ENCODE results near the gene ATP8B4. TPM values are rescaled to one million over a fixed set of nuclear protein-coding genes. Genes with fewer than 3 reads are reported as not detected.

The ATP8B4 gene
- total RNA-seq, 1 experiment from 2014 or later, result not detected

GRCh38 chr15:50128266-50128665, 9.2 kb upstream of the ATP8B4 start:
- Histone ChIP-seq H4K20me1 (ENCODE audit: low read length) (no peaks in the 10 kb centered on the region), H3K4me2 (ENCODE audit: low read length) (no peak overlapping the region), H3F3A (ENCODE audit: low read length, unreplicated experiment) (no peaks in the 10 kb centered on the region), H3K27me3 (ENCODE audit: low read length) (no peaks in the 10 kb centered on the region), H3K79me2 (ENCODE audit: low read length) (no peaks in the 10 kb centered on the region), H3K4me1 (ENCODE audit: insufficient read depth, low read length) (no peaks in the 10 kb centered on the region), H3K9me3 (ENCODE audit: low read length) (no peaks in the 10 kb centered on the region), H3K9ac (ENCODE audit: low read length) (no peak overlapping the region), H3K4me3 (ENCODE audit: low read length) (no peak overlapping the region), H3K27ac (ENCODE audit: low read length) (no peak overlapping the region), H3K9me2 (replicated peaks; ENCODE audit: low read length) (no peaks in the 10 kb centered on the region), H2AFZ (ENCODE audit: low read length) (no peak overlapping the region), H3K36me3 (ENCODE audit: low read depth, low read length) (no peaks in the 10 kb centered on the region)
- POLR2A ChIA-PET (ENCODE audit: unreplicated experiment), result no interaction called here
- BruUV-seq (replicated peaks), result no TSS peak
- CTCF ChIA-PET, result no interaction called here
- intact Hi-C loops (cut with micrococcal nuclease), result no loop called here
- ATAC-seq (no peak), DNase-seq (no peak)
- no peak for TF ChIP-seq CTCF (conservative IDR thresholded peaks at IDR 0.05; ENCODE audit: low read depth, low read length)

- Histone ChIP-seq H3K9ac (ENCODE audit: low read length) (no peak overlapping the region), H3K79me2 (ENCODE audit: low read length) (no peaks in the 10 kb centered on the region), H3K9me3 (ENCODE audit: low read length) (no peaks in the 10 kb centered on the region), H3K36me3 (ENCODE audit: low read depth, low read length) (no peaks in the 10 kb centered on the region), H3K9me2 (replicated peaks; ENCODE audit: low read length) (no peaks in the 10 kb centered on the region), H2AFZ (ENCODE audit: low read length) (no peak overlapping the region), H3K27ac (ENCODE audit: low read length) (no peak overlapping the region), H4K20me1 (ENCODE audit: low read length) (no peaks in the 10 kb centered on the region), H3K4me1 (ENCODE audit: insufficient read depth, low read length) (no peaks in the 10 kb centered on the region), H3F3A (ENCODE audit: low read length, unreplicated experiment) (no peaks in the 10 kb centered on the region), H3K4me2 (ENCODE audit: low read length) (no peak overlapping the region), H3K27me3 (ENCODE audit: low read length) (no peaks in the 10 kb centered on the region), H3K4me3 (ENCODE audit: low read length) (no peak overlapping the region)
- ATAC-seq (no peak), DNase-seq (no peak)
- ChIA-PET POLR2A (ENCODE audit: unreplicated experiment) (no interaction called here), CTCF (no interaction called here)
- intact Hi-C loops (cut with micrococcal nuclease), result no loop called here
- no peak for TF ChIP-seq CTCF (conservative IDR thresholded peaks at IDR 0.05; ENCODE audit: low read depth, low read length)
- TF ChIP-seq EZH2 (IDR thresholded peaks at IDR 0.05; ENCODE audit: low read length, unreplicated experiment), result no peak
- TF ChIP-seq EZH2phosphoT487 (IDR thresholded peaks at IDR 0.05; ENCODE audit: borderline replicate concordance, low read length), result no peak
- BruUV-seq (replicated peaks), result no TSS peak
These were observed 8.3 kb upstream of the ATP8B4 start for GRCh38 chr15:50127255-50127777.

DNA sequence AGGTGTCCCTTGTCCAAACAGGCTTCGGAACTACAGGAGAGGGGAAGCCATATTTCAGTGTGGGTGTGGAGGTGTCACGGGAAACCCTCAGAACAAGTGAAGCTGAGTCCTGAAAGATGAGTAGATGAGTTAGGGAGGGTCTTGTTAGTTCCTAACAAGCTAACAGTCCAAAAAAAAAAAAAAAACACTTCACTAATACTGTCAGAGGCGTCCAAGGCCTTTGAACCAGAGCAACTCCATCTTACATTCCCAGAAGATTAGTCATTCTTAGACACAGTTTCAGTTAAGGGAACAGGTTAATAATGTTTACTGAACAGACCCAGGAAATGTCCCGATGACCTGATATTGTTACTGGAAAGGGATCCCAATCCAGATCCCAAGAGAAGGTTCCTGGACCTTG, 7.0 kb upstream of the ATP8B4 start:
- TF ChIP-seq EZH2phosphoT487 (IDR thresholded peaks at IDR 0.05; ENCODE audit: borderline replicate concordance, low read length) (no peak), EZH2 (IDR thresholded peaks at IDR 0.05; ENCODE audit: low read length, unreplicated experiment) (no peak), CTCF (conservative IDR thresholded peaks at IDR 0.05; ENCODE audit: low read depth, low read length) (no peak)
- H3K36me3 ChIP-seq (ENCODE audit: low read depth, low read length), result no peaks in the 10 kb centered on the region
- no peaks in the 10 kb centered on the region for H3K9me2 ChIP-seq (replicated peaks; ENCODE audit: low read length)
- H3K4me1 ChIP-seq (ENCODE audit: insufficient read depth, low read length), result no peaks in the 10 kb centered on the region
- no peaks in the 10 kb centered on the region for H3K79me2 ChIP-seq (ENCODE audit: low read length)
- ATAC-seq, result no peak
- ChIA-PET POLR2A (ENCODE audit: unreplicated experiment) (no interaction called here), CTCF (interaction anchor here (0.6 kb wide), 1 partner anchor 190 kb away, joined by 7 read pairs; no protein-coding TSS in a partner anchor)
- no peaks in the 10 kb centered on the region for H3K27me3 ChIP-seq (ENCODE audit: low read length)
- intact Hi-C loops (cut with micrococcal nuclease), result no loop called here
- no peak overlapping the region for H3K9ac ChIP-seq (ENCODE audit: low read length)
- BruUV-seq (replicated peaks), result no TSS peak
- DNase-seq, result peak; percentile 12
- no peak overlapping the region for H3K4me2 ChIP-seq (ENCODE audit: low read length)
- no peak overlapping the region for H3K4me3 ChIP-seq (ENCODE audit: low read length)
- H3K27ac ChIP-seq (ENCODE audit: low read length), result no peak overlapping the region
- H4K20me1 ChIP-seq (ENCODE audit: low read length), result no peaks in the 10 kb centered on the region
- no peaks in the 10 kb centered on the region for H3K9me3 ChIP-seq (ENCODE audit: low read length)
- H2AFZ ChIP-seq (ENCODE audit: low read length), result no peak overlapping the region
- H3F3A ChIP-seq (ENCODE audit: low read length, unreplicated experiment), result no peaks in the 10 kb centered on the region

All from PC-3 (cell line).